Measurements from ENCODE around the gene CDK11A.

Gene CDK11A

DNA sequence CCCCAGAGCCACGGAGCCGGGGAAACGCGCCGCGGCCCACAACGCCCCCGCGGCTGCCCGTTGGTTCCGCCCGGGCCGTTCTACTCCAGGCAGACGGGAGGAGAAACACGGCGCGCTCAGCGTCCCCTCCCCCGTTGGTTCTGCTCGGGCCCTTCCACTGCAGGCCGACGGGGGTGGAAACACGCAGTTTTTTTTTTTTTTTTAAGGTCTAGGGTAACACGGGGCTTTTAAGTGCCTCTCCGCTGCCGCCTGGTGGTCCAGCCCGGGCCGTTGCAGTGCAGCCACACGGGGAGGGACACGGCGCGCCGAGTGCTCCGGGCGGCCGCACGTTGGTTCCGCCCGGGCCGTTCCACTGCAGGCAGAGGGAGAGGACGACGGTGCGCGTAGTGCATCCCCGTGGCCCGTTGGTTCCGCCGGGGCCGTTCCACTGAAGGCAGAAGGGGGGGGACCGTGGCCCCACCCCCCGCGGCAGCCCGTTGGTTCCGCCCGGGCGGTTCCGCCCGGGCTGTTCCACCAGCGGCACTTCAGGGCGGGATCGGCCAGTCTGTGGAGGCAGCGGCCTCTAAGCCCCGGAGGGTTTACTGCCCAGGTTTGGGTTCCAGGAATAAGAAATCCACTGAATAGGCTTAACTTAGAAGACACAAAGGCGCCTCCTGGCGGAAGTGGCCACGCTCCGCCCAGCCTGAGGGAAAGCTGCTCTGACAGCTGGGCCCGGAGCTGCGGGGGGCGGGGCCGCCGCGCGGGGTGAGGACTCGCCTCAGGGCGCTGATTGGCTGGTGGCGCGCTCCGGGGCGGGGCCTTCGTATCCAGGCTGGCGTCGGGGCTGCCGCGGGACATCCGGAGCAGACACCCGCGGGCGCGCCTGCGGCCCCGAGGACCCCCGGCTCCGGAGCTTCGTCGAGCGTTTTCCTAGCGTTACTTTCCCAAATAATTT is 31.2 kb downstream of the CDK11A start, which contains the start of gene SLC35E2B:
TSS of gene SLC35E2B (minus strand) at position 82 of the 934 bp plus-strand sequence. CDS start 16,096 bp downstream, outside the sequence.
- TF ChIP-seq EGR1 (IDR thresholded peaks at IDR 0.05) = peak; percentile 46; the same call in 1 of the 2 replicates
- TF ChIP-seq EP300 (IDR thresholded peaks at IDR 0.05; ENCODE audit: borderline replicate concordance) = peak; percentile 67
- TF ChIP-seq, protein P1, sequence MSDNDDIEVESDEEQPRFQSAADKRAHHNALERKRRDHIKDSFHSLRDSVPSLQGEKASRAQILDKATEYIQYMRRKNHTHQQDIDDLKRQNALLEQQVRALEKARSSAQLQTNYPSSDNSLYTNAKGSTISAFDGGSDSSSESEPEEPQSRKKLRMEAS (IDR thresholded peaks at IDR 0.05) = peak; percentile 59

DNA sequence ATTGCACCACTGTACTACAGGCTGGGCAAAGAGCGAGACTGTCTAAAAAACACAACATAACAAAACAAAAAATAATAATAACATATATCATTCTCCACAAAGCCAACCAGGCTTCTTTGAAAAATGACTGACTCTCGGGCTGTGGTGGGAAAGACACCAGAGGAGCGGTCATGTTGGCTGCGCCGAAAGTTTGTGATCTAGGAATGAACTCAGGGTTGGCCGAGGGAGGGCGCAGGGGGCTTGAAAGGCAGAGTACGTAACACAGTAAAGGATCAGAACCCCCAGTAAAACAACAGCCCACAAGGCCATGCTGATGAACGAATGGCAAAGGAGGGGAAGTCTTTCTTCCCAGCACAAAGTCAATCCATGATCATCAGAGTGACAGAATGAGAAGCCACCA is 36.3 kb downstream of the CDK11A start:
- TF ChIP-seq CREB1 (IDR thresholded peaks at IDR 0.05; ENCODE audit: low read depth) (no peak), RAD21 (IDR thresholded peaks at IDR 0.05; ENCODE audit: low read depth) (no peak)

DNA sequence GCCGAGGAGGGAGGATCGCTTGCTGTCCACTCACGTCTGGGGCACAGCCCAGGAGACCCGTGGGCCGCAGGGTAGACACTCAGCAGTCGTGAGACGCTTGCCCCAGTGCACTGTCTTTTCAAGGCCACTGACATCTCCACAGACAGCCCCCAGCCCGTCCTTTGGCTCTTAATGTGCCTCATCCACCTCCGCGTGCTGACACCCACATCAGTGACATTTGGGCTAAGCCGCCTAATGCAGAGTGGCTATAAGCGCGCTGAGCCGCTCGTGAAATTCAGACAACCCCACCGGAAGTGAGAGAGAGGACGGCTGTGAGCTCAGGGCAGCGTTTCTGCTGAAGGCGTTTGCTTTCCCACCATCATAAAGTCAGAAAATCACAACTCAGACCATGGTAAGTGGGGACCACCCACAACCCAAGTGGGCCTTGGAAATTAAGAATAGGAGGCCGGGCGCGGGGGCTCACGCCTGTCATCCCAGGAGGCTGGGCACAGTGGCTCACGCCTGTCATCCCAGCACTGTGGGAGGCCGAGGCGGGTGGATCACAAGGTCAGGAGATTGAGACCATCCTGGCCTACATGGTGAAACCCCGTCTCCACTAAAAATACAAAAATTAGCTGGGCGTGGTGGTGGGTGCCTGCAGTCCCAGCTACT is 40.0 kb downstream of the CDK11A start:
- no peak for TF ChIP-seq TAF1 (IDR thresholded peaks at IDR 0.05; ENCODE audit: low read depth)
- no peak for TF ChIP-seq EGR1 (IDR thresholded peaks at IDR 0.05)
- TF ChIP-seq, protein P1 (IDR thresholded peaks at IDR 0.05) = no peak
- TF ChIP-seq TEAD4 (IDR thresholded peaks at IDR 0.05) = no peak
- no peak for TF ChIP-seq TCF12 (IDR thresholded peaks at IDR 0.05; ENCODE audit: low read depth)
- TF ChIP-seq YY1 (IDR thresholded peaks at IDR 0.05; ENCODE audit: low read depth) = no peak
- TF ChIP-seq CEBPB (IDR thresholded peaks at IDR 0.05) = no peak
- no peak for TF ChIP-seq CREB1 (IDR thresholded peaks at IDR 0.05; ENCODE audit: low read depth)

DNA sequence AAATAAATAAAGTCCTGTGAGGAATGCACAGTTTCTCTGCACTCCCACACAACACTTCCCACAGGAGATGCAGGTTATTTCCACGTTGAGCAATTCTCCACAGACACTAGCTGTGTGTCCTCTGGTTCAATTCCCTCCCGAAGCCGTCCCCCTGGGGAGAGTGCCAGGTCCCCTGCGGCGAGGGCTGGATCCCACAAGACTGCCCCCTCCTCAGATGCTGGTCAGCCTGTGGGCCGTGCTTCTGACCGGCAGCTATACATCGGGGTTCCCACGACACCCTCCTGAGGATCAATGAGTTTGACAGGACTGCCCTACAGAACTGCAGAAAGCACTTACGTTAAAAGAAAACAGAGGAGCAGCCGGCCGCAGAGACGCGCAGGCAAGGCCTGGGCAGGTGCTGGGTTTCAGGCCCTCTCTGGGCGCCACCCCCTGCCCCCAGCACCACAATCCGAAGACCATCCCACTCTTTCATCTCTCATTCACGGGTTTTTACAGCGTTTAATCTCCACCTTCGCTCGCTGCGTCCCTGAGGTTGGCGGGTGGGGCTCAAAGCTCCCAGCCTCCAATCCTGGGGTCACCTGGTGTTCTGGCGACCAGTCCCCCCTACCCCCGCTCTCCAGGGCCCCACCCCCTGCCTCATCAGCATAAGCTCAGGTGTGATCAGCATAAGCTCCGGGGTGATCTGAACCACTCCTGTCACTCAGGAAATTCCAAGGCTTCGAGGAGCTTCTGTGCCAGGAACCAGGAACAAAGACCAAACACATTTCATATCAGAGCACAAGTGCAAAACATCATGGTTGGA is 40.9 kb downstream of the CDK11A start:
- TF ChIP-seq TEAD4 (IDR thresholded peaks at IDR 0.05) (no peak), EGR1 (IDR thresholded peaks at IDR 0.05) (no peak), CEBPB (IDR thresholded peaks at IDR 0.05) (no peak), YY1 (IDR thresholded peaks at IDR 0.05; ENCODE audit: low read depth) (no peak), FOXM1 (IDR thresholded peaks at IDR 0.05; ENCODE audit: borderline replicate concordance, low read depth) (no peak), RAD21 (IDR thresholded peaks at IDR 0.05; ENCODE audit: low read depth) (no peak), EP300 (IDR thresholded peaks at IDR 0.05; ENCODE audit: borderline replicate concordance) (no peak), ZBTB7A (IDR thresholded peaks at IDR 0.05; ENCODE audit: low read depth) (no peak), CREB1 (IDR thresholded peaks at IDR 0.05; ENCODE audit: low read depth) (no peak), TAF1 (IDR thresholded peaks at IDR 0.05; ENCODE audit: low read depth) (no peak), TCF12 (IDR thresholded peaks at IDR 0.05; ENCODE audit: low read depth) (no peak), NFIC (IDR thresholded peaks at IDR 0.05) (no peak)
- TF ChIP-seq, protein P2, sequence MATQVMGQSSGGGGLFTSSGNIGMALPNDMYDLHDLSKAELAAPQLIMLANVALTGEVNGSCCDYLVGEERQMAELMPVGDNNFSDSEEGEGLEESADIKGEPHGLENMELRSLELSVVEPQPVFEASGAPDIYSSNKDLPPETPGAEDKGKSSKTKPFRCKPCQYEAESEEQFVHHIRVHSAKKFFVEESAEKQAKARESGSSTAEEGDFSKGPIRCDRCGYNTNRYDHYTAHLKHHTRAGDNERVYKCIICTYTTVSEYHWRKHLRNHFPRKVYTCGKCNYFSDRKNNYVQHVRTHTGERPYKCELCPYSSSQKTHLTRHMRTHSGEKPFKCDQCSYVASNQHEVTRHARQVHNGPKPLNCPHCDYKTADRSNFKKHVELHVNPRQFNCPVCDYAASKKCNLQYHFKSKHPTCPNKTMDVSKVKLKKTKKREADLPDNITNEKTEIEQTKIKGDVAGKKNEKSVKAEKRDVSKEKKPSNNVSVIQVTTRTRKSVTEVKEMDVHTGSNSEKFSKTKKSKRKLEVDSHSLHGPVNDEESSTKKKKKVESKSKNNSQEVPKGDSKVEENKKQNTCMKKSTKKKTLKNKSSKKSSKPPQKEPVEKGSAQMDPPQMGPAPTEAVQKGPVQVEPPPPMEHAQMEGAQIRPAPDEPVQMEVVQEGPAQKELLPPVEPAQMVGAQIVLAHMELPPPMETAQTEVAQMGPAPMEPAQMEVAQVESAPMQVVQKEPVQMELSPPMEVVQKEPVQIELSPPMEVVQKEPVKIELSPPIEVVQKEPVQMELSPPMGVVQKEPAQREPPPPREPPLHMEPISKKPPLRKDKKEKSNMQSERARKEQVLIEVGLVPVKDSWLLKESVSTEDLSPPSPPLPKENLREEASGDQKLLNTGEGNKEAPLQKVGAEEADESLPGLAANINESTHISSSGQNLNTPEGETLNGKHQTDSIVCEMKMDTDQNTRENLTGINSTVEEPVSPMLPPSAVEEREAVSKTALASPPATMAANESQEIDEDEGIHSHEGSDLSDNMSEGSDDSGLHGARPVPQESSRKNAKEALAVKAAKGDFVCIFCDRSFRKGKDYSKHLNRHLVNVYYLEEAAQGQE (IDR thresholded peaks at IDR 0.05; ENCODE audit: low read depth) = no peak
- TF ChIP-seq, protein P3, sequence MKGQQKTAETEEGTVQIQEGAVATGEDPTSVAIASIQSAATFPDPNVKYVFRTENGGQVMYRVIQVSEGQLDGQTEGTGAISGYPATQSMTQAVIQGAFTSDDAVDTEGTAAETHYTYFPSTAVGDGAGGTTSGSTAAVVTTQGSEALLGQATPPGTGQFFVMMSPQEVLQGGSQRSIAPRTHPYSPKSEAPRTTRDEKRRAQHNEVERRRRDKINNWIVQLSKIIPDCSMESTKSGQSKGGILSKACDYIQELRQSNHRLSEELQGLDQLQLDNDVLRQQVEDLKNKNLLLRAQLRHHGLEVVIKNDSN (IDR thresholded peaks at IDR 0.05) = no peak
- TF ChIP-seq, protein P1 (IDR thresholded peaks at IDR 0.05) = no peak

DNA sequence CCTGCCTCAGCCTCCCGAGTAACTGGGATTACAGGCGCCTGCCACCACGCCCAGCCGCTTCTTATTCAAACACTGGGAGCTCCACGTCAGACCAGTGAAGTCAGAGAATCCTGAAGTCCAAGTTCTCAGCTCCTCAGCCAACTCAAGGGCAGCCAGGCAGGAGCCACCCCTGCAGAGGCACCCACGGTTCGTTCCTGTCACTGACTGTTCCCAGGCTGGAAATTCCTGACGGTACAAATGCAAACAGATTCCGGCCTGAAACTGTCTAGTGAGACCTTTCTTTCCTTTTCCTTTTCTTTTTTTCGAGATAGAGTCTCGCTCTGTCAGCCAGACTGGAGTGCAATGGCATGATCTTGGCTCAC is 43.3 kb downstream of the CDK11A start:
- TF ChIP-seq EGR1 (IDR thresholded peaks at IDR 0.05) = no peak
- TF ChIP-seq NFIC (IDR thresholded peaks at IDR 0.05) = no peak
- TF ChIP-seq RAD21 (IDR thresholded peaks at IDR 0.05; ENCODE audit: low read depth) = no peak
- no peak for TF ChIP-seq ZBTB7A (IDR thresholded peaks at IDR 0.05; ENCODE audit: low read depth)
- no peak for TF ChIP-seq FOXM1 (IDR thresholded peaks at IDR 0.05; ENCODE audit: borderline replicate concordance, low read depth)
- no peak for TF ChIP-seq CREB1 (IDR thresholded peaks at IDR 0.05; ENCODE audit: low read depth)
- TF ChIP-seq, protein P3 (IDR thresholded peaks at IDR 0.05) = no peak
- TF ChIP-seq EP300 (IDR thresholded peaks at IDR 0.05; ENCODE audit: borderline replicate concordance) = no peak
- no peak for TF ChIP-seq TEAD4 (IDR thresholded peaks at IDR 0.05)
- TF ChIP-seq TCF12 (IDR thresholded peaks at IDR 0.05; ENCODE audit: low read depth) = no peak
- TF ChIP-seq, protein P1 (IDR thresholded peaks at IDR 0.05) = no peak
- TF ChIP-seq TAF1 (IDR thresholded peaks at IDR 0.05; ENCODE audit: low read depth) = no peak
- TF ChIP-seq CEBPB (IDR thresholded peaks at IDR 0.05) = no peak
- TF ChIP-seq, protein P2 (IDR thresholded peaks at IDR 0.05; ENCODE audit: low read depth) = no peak
- no peak for TF ChIP-seq YY1 (IDR thresholded peaks at IDR 0.05; ENCODE audit: low read depth)

All from Ishikawa (cell line).